HFFc6 (cell line): ENCODE data around the gene GATA5. TPM values are rescaled to one million over a fixed set of nuclear protein-coding genes. Genes with fewer than 3 reads are reported as not detected.

Experiments used
- DNase-seq: peaks from one replicate; pipeline ENCODE4 v3.0.0-alpha.2; 2018
- H3K27ac Mint-ChIP-seq: 2 replicates; pipeline ENCODE4 v1.8.0; 2020; ENCODE audit warnings: mild to moderate bottlenecking, mixed read lengths
- H3K27me3 Mint-ChIP-seq: 2 replicates; pipeline ENCODE4 v1.8.0; 2021; ENCODE audit warnings: mild to moderate bottlenecking, moderate library complexity, mixed read lengths; ENCODE audit not compliant: insufficient read depth
- H3K36me3 Mint-ChIP-seq: 2 replicates; pipeline ENCODE4 v1.8.0; 2021; ENCODE audit warnings: low read depth, mixed read lengths
- H3K4me1 Mint-ChIP-seq: 2 replicates; pipeline ENCODE4 v1.8.0; 2020; ENCODE audit warnings: low read depth, mixed read lengths
- H3K4me3 Mint-ChIP-seq: 2 replicates; pipeline ENCODE4 v1.8.0; 2020; ENCODE audit warnings: mild to moderate bottlenecking, moderate library complexity, mixed read lengths
- H3K9me3 Mint-ChIP-seq: 2 replicates; pipeline ENCODE4 v1.8.0; 2020; ENCODE audit warnings: mild to moderate bottlenecking, mixed read lengths
- CTCF ChIP-seq: fragments of 200-600 bp; sonication (generic); IDR thresholded peaks from 2 replicates; pipeline ENCODE4 v1.5.0; 2021; ENCODE audit warnings: antibody characterized with exemption, mild to moderate bottlenecking
- total RNA-seq, 6 experiments: library from RNA; stranded (reverse); fragmentation: NEBNext Ultra II Directional; extraction: Animal tissue kit (Norgen Biotek cat#: 25700); gene quantifications; 2 replicates in 1 of 6; 3 replicates in 5 of 6; pipeline ENCODE4 v1.2.3, GENCODE V29; 2021

Gene GATA5
- total RNA-seq, 6 experiments from 2014 or later, result not detected

GRCh38 chr20:62460678-62461077 lies 15.1 kb downstream of the GATA5 start:
- no peaks in the 10 kb centered on the region for H3K36me3 Mint-ChIP-seq
- no peaks in the 10 kb centered on the region for H3K4me1 Mint-ChIP-seq
- H3K27me3 Mint-ChIP-seq, result peaks cover 5% of the 10 kb centered on the region
- H3K4me3 Mint-ChIP-seq, result no peak overlapping the region
- no peaks in the 10 kb centered on the region for H3K9me3 Mint-ChIP-seq
- TF ChIP-seq CTCF, result no peak
- H3K27ac Mint-ChIP-seq, result no peak overlapping the region
- DNase-seq, result no peak

- TF ChIP-seq CTCF, result no peak
- Mint-ChIP-seq H3K36me3 (no peaks in the 10 kb centered on the region), H3K4me1 (no peaks in the 10 kb centered on the region), H3K4me3 (no peak overlapping the region), H3K27ac (no peak overlapping the region), H3K27me3 (peaks cover 9% of the 10 kb centered on the region), H3K9me3 (no peaks in the 10 kb centered on the region)
- no peak for DNase-seq
These were observed 16.3 kb downstream of the GATA5 start for GRCh38 chr20:62459488-62459887.

- DNase-seq, result no peak
- no peak for TF ChIP-seq CTCF
- no peaks in the 10 kb centered on the region for H3K9me3 Mint-ChIP-seq
- H3K27ac Mint-ChIP-seq, result no peak overlapping the region
- H3K4me1 Mint-ChIP-seq, result no peaks in the 10 kb centered on the region
- no peak overlapping the region for H3K4me3 Mint-ChIP-seq
- H3K27me3 Mint-ChIP-seq, result peaks cover 10% of the 10 kb centered on the region
- no peaks in the 10 kb centered on the region for H3K36me3 Mint-ChIP-seq
These were observed 17.2 kb downstream of the GATA5 start for GRCh38 chr20:62458275-62459251.

GRCh38 chr20:62457831-62458230 lies 18.0 kb downstream of the GATA5 start:
- H3K36me3 Mint-ChIP-seq, result no peaks in the 10 kb centered on the region
- H3K27me3 Mint-ChIP-seq, result peaks cover 10% of the 10 kb centered on the region
- H3K27ac Mint-ChIP-seq, result no peak overlapping the region
- TF ChIP-seq CTCF, result no peak
- H3K4me1 Mint-ChIP-seq, result no peaks in the 10 kb centered on the region
- DNase-seq, result no peak
- no peaks in the 10 kb centered on the region for H3K9me3 Mint-ChIP-seq
- no peak overlapping the region for H3K4me3 Mint-ChIP-seq

GRCh38 chr20:62457098-62457497 lies 18.7 kb downstream of the GATA5 start:
- no peak for TF ChIP-seq CTCF
- no peak overlapping the region for H3K27ac Mint-ChIP-seq
- H3K9me3 Mint-ChIP-seq, result no peaks in the 10 kb centered on the region
- no peak overlapping the region for H3K4me3 Mint-ChIP-seq
- no peak for DNase-seq
- H3K4me1 Mint-ChIP-seq, result no peaks in the 10 kb centered on the region
- H3K36me3 Mint-ChIP-seq, result no peaks in the 10 kb centered on the region
- H3K27me3 Mint-ChIP-seq, result peaks cover 14% of the 10 kb centered on the region
